T-cell (primary cell): ENCODE data around the gene TPCN1. TPM values are rescaled to one million over a fixed set of nuclear protein-coding genes. Genes with fewer than 3 reads are reported as not detected.

Source experiments
- ATAC-seq, 4 experiments: fragments of 200-7000 bp in 3 of 4; fragments of 150-1000 bp in 1 of 4; cut with Tn5 transposase; replicated peaks in 1 of 4; 1 replicate in 3 of 4; 2 replicates in 1 of 4; pipeline ENCODE4 v1.10.0; 2021; ENCODE audit warnings: moderate library complexity in 3 of 4, mild to moderate bottlenecking in 2 of 4, moderate number of reproducible peaks in 1 of 4
- CTCF ChIA-PET, 2 donors: fragments of 300-600 bp; sonication (Branson Sonifier 250); formaldehyde crosslinking; loops; one replicate each; lab custom pipeline; 2022; ENCODE audit warnings: antibody characterized with exemption in 2 of 2; lab: Charles Lee
- POLR2A ChIA-PET, 2 donors: fragments of 300-600 bp; sonication (Branson Sonifier 250); formaldehyde crosslinking; loops; one replicate each; lab custom pipeline; 2022; ENCODE audit warnings: antibody characterized with exemption in 2 of 2; lab: Charles Lee
- DNase-seq, 35 experiments: peaks; one replicate each; pipeline versions ENCODE4 v3.0.0 to v3.0.0-alpha.2; 2013 to 2023
- H3K27ac ChIP-seq: one replicate; pipeline ENCODE4 v1.5.1; 2013; ENCODE audit warnings: low read length
- H3K27me3 ChIP-seq, 2 experiments: replicated peaks in 1 of 2; 1 replicate in 1 of 2; 2 replicates in 1 of 2; pipeline versions ENCODE4 v1.6.1 to v1.7.0; 2013; ENCODE audit warnings: low read length in 1 of 2, mixed read lengths in 1 of 2; ENCODE audit not compliant: control insufficient read depth in 2 of 2, insufficient read depth in 2 of 2; ENCODE audit errors: extremely low read depth in 1 of 2
- H3K36me3 ChIP-seq, 2 donors: 1 replicate in 1 of 2; 2 replicates in 1 of 2; pipeline versions ENCODE4 v1.6.1 to v1.7.0; 2013; ENCODE audit warnings: low read length in 1 of 2; ENCODE audit not compliant: control insufficient read depth in 2 of 2, insufficient read depth in 1 of 2; ENCODE audit errors: extremely low read depth in 1 of 2
- H3K4me1 ChIP-seq, 2 experiments: 1 replicate in 1 of 2; 2 replicates in 1 of 2; pipeline versions ENCODE4 v1.6.1 to v1.7.0; 2013; ENCODE audit warnings: low read length in 2 of 2, mixed read lengths in 1 of 2; ENCODE audit not compliant: insufficient read depth in 2 of 2, control insufficient read depth in 1 of 2; ENCODE audit errors: extremely low read depth in 1 of 2
- H3K4me3 ChIP-seq, 2 donors: 1 replicate in 1 of 2; 2 replicates in 1 of 2; pipeline versions ENCODE4 v1.5.1 to v1.7.0; 2013; ENCODE audit warnings: mild to moderate bottlenecking in 2 of 2, low read length in 1 of 2, moderate library complexity in 1 of 2; ENCODE audit not compliant: control insufficient read depth in 1 of 2; ENCODE audit errors: extremely low read depth in 1 of 2
- H3K9me3 ChIP-seq: 2 replicates; pipeline ENCODE4 v1.7.0; 2013
- H3K27ac Mint-ChIP-seq, 2 donors: one replicate each; pipeline ENCODE4 v1.8.0; 2020 to 2021; ENCODE audit warnings: mild to moderate bottlenecking in 2 of 2, mixed read lengths in 2 of 2
- H3K27me3 Mint-ChIP-seq, 2 donors: one replicate each; pipeline ENCODE4 v1.8.0; 2021 to 2022; ENCODE audit warnings: mixed read lengths in 2 of 2
- H3K36me3 Mint-ChIP-seq: one replicate; pipeline ENCODE4 v1.8.0; 2021; ENCODE audit warnings: mixed read lengths
- H3K4me1 Mint-ChIP-seq, 3 donors: one replicate each; pipeline ENCODE4 v1.8.0; 2020 to 2022; ENCODE audit warnings: mixed read lengths in 3 of 3, mild to moderate bottlenecking in 1 of 3
- H3K4me3 Mint-ChIP-seq, 3 donors: one replicate each; pipeline ENCODE4 v1.8.0; 2020 to 2022; ENCODE audit warnings: mild to moderate bottlenecking in 3 of 3, mixed read lengths in 3 of 3, moderate library complexity in 3 of 3
- H3K9me3 Mint-ChIP-seq, 3 donors: one replicate each; pipeline ENCODE4 v1.8.0; 2020 to 2022; ENCODE audit warnings: mixed read lengths in 3 of 3
- WGBS: methylation state at CpG from one replicate; pipeline ENCODE4 v1.1.5; 2013; ENCODE audit warnings: missing lambda C conversion rate; ENCODE audit not compliant: insufficient coverage; 5-methylcytosine and 5-hydroxymethylcytosine counted together
- total RNA-seq, 35 experiments: library from RNA in 6 of 35; stranded (reverse) in 6 of 35; fragments of 120-200 nt in 1 of 35; gene quantifications; one replicate each; pipeline versions ENCODE4 v1.2.1 to v1.2.4 and lab custom pipeline; 2013 to 2026

TPCN1 gene
- total RNA-seq, 5 donors from 2014 or later (not counting 1 experiment from before 2014, with no cell fraction given): 58.8 to 81.6 (median 73.5) TPM

- H3K4me3 ChIP-seq: no peak overlapping the region
- H3K27ac ChIP-seq: no peak overlapping the region
- H3K4me1 ChIP-seq: no peaks in the 10 kb centered on the region
- 98% methylated on average over 13 of the region's 16 CpGs for WGBS
- peaks cover 9 to 10% of the 10 kb centered on the region in 2 donors for H3K36me3 ChIP-seq
- H3K27ac Mint-ChIP-seq: peak overlapping the region in 1 of 2 donors; percentile 34
- no peaks in the 10 kb centered on the region for H3K27me3 Mint-ChIP-seq
- H3K9me3 ChIP-seq: no peaks in the 10 kb centered on the region
- no peaks in the 10 kb centered on the region for H3K4me1 Mint-ChIP-seq
- DNase-seq: no peak
- H3K9me3 Mint-ChIP-seq: peaks cover 0 to 10% (median 8%) of the 10 kb centered on the region in 3 donors
- ChIA-PET CTCF (no interaction called here), POLR2A (no interaction called here)
- H3K4me3 Mint-ChIP-seq: no peak overlapping the region
- H3K27me3 ChIP-seq: no peaks in the 10 kb centered on the region
- no peak for ATAC-seq
- peaks cover 51% of the 10 kb centered on the region for H3K36me3 Mint-ChIP-seq
These were observed 30.3 kb downstream of the TPCN1 start for GRCh38 chr12:113251404-113252070.

DNA sequence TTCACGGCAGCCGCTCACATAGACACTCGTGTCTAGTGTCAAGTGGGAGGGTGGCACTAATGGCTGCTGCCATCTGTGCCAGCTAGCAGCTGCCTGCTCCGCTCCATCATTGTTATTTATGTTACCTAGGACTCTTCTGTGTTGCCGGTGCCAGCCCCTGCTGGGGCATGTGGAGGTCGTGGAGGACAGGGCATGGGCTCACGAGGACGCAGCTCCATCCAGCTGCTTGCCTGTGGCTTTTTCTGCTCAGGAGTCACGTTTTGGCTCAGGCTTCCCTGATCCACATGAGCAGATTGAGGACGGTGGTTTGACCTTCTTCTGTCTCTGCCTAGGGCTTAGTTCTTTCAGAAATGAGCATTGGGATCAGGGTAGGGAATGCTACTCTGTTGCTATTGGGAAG, 31.2 kb downstream of the TPCN1 start:
- Histone ChIP-seq H3K27ac (no peak overlapping the region), H3K4me1 (no peaks in the 10 kb centered on the region), H3K4me3 (no peak overlapping the region), H3K9me3 (no peaks in the 10 kb centered on the region), H3K36me3 (peaks cover 2 to 4% of the 10 kb centered on the region in 2 donors), H3K27me3 (no peaks in the 10 kb centered on the region)
- Mint-ChIP-seq H3K27ac (no peak overlapping the region), H3K27me3 (no peaks in the 10 kb centered on the region), H3K4me3 (no peak overlapping the region), H3K9me3 (peaks cover 0 to 10% (median 8%) of the 10 kb centered on the region in 3 donors), H3K4me1 (no peaks in the 10 kb centered on the region), H3K36me3 (peaks cover 49% of the 10 kb centered on the region)
- ChIA-PET POLR2A (no interaction called here), CTCF (no interaction called here)
- 89% methylated on average over 9 of the region's 10 CpGs for WGBS
- DNase-seq (no peak), ATAC-seq (no peak)

DNA sequence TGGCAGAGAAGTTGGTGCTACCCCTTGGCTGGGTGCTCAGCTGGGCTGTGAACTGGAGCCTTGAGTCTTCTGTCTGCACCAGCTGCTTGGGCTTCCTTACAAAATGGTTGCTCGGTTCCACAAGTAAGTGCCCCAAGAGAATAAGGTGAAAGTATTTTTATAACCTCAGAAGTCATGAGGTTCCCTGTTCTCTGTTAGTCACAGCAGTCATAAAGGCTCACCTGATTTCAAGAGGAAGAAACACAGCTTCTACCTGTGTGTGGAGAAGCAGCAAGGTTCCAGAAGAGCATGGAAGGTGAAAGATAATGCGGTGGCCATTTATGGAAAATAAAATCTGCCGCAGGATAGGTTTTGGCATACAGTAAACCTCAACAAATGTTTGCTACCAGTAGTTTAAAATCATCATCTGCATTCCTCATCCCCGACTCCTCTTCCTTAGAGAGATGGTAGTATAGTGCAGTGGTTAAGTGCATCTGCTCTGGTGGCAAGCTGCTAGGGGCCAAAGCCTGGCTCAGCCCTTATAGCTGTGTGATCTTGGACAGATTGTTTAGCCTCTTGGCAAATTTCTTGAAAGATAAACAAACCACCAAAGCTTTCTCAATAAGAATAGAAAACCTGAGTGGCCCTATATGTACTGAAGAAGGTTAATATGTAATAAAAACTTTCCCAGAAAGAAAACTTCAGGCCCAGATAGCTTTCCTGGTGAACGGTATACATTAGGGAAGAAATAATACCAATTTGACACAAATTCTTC, 32.4 kb downstream of the TPCN1 start:
- no peaks in the 10 kb centered on the region for H3K9me3 ChIP-seq
- CTCF ChIA-PET: no interaction called here
- no peak overlapping the region for H3K4me3 ChIP-seq
- POLR2A ChIA-PET: interaction anchor here in 1 of 2 donors (0.6 kb wide), 1 partner anchor 141 kb away, joined by 8 read pairs; no protein-coding TSS in a partner anchor
- H3K4me3 Mint-ChIP-seq: no peak overlapping the region
- no peaks in the 10 kb centered on the region for H3K27me3 Mint-ChIP-seq
- peaks cover 0 to 10% (median 8%) of the 10 kb centered on the region in 3 donors for H3K9me3 Mint-ChIP-seq
- 100% methylated on average over 1 of the region's 5 CpGs for WGBS
- H3K27ac Mint-ChIP-seq: peak overlapping the region in 1 of 2 donors; percentile 29
- H3K36me3 Mint-ChIP-seq: peaks cover 43% of the 10 kb centered on the region
- H3K27me3 ChIP-seq: no peaks in the 10 kb centered on the region
- no peak for ATAC-seq
- no peak for DNase-seq
- H3K36me3 ChIP-seq: peaks cover 2 to 4% of the 10 kb centered on the region in 2 donors
- no peaks in the 10 kb centered on the region for H3K4me1 Mint-ChIP-seq
- no peak overlapping the region for H3K27ac ChIP-seq
- no peaks in the 10 kb centered on the region for H3K4me1 ChIP-seq

- no CpG with 5 or more reads among the region's 4 CpGs for WGBS
- H3K27ac Mint-ChIP-seq: no peak overlapping the region
- H3K36me3 Mint-ChIP-seq: peaks cover 42% of the 10 kb centered on the region
- H3K4me3 Mint-ChIP-seq: no peak overlapping the region
- H3K4me1 Mint-ChIP-seq: peaks cover 3 to 6% (median 3%) of the 10 kb centered on the region in 3 donors
- no peaks in the 10 kb centered on the region for H3K27me3 Mint-ChIP-seq
- peaks cover under 1% of the 10 kb centered on the region in 2 experiments for H3K4me1 ChIP-seq
- no peak for ATAC-seq
- ChIA-PET CTCF (no interaction called here), POLR2A (interaction anchor here in 1 of 2 donors (0.6 kb wide), 1 partner anchor 140 kb away, joined by 8 read pairs; no protein-coding TSS in a partner anchor)
- H3K9me3 ChIP-seq: no peaks in the 10 kb centered on the region
- no peak overlapping the region for H3K27ac ChIP-seq
- peaks cover 2 to 4% of the 10 kb centered on the region in 2 donors for H3K36me3 ChIP-seq
- H3K4me3 ChIP-seq: no peak overlapping the region
- no peak for DNase-seq
- H3K27me3 ChIP-seq: no peaks in the 10 kb centered on the region
- peaks cover 0 to 10% (median 8%) of the 10 kb centered on the region in 3 donors for H3K9me3 Mint-ChIP-seq
These were observed 33.0 kb downstream of the TPCN1 start for GRCh38 chr12:113254298-113254697.

DNA sequence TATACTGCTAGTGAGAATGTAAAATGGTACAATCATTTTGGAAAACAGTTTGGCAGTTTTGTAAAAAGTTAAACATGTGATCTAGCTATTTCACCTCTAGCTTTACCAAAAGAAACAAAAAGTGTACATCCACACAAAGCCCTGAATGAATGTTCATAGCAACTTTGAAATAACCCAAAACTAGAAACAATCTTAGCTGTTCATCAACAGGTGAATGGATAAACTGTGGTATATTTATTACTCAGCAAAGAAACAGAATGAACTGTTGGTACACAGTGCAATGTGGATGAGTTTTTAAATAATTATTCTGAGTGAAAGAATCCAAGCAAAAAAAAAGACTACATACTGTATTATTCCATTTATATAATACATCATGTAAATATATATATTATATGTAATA, 36.3 kb downstream of the TPCN1 start:
- ChIA-PET POLR2A (interaction anchor here in 1 of 2 donors (0.6 kb wide), 1 partner anchor 59 kb away, joined by 4 read pairs; no protein-coding TSS in a partner anchor), CTCF (no interaction called here)
- no peak overlapping the region for H3K4me3 ChIP-seq
- Mint-ChIP-seq H3K36me3 (peaks cover 32% of the 10 kb centered on the region), H3K9me3 (peaks cover 0 to 9% (median 8%) of the 10 kb centered on the region in 3 donors), H3K4me3 (no peak overlapping the region), H3K27ac (peak overlapping the region in 1 of 2 donors; percentile 11), H3K4me1 (peaks cover 26 to 34% (median 26%) of the 10 kb centered on the region in 3 donors), H3K27me3 (no peaks in the 10 kb centered on the region)
- no peak overlapping the region for H3K27ac ChIP-seq
- no peaks in the 10 kb centered on the region for H3K9me3 ChIP-seq
- peaks cover 3 to 4% of the 10 kb centered on the region in 2 donors for H3K36me3 ChIP-seq
- no peak for DNase-seq
- no peaks in the 10 kb centered on the region for H3K27me3 ChIP-seq
- peaks cover 20 to 27% of the 10 kb centered on the region in 2 experiments for H3K4me1 ChIP-seq
- ATAC-seq: no peak

DNA sequence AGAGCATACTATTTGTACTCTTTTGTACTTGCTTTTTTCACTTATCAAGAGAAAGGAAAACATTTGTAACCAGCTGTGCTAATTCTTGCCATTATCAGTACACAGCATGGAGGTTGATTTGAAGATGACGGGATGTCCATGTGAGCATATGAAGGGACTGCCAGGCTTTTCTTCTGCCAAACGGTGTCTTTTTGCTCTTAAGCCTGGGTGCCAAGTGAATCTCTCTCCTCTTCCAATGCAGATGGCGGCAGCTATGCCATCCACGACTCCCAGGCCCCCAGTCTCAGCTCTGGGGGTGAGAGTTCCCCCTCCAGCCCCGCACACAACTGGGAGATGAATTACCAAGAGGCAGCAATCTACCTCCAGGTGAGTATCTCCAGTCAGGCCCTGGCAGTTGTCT, 38.9 kb downstream of the TPCN1 start:
- peak overlapping the region in 1 of 3 donors; percentile 29 for H3K4me3 Mint-ChIP-seq
- Histone ChIP-seq H3K27ac (no peak overlapping the region), H3K9me3 (no peaks in the 10 kb centered on the region), H3K36me3 (peaks cover 3 to 4% of the 10 kb centered on the region in 2 donors), H3K4me1 (peaks cover 35 to 41% of the 10 kb centered on the region in 2 experiments), H3K4me3 (no peak overlapping the region), H3K27me3 (no peaks in the 10 kb centered on the region)
- H3K27me3 Mint-ChIP-seq: no peaks in the 10 kb centered on the region
- H3K9me3 Mint-ChIP-seq: no peaks in the 10 kb centered on the region
- ChIA-PET CTCF (no interaction called here), POLR2A (interaction anchor here in 1 of 2 donors (0.6 kb wide), 1 partner anchor 63 kb away, joined by 6 read pairs; no protein-coding TSS in a partner anchor)
- peaks cover 12% of the 10 kb centered on the region for H3K36me3 Mint-ChIP-seq
- H3K4me1 Mint-ChIP-seq: peaks cover 39 to 47% (median 42%) of the 10 kb centered on the region in 3 donors
- DNase-seq: no peak
- peak overlapping the region; percentile 86 to 92 for H3K27ac Mint-ChIP-seq
- ATAC-seq: no peak
- WGBS: 88% methylated on average over 3 of the region's 5 CpGs
